ENCODE data around the gene SRF. TPM values are rescaled to one million over a fixed set of nuclear protein-coding genes. Genes with fewer than 3 reads are reported as not detected.
"Not testable (repeated sequence)": the region's sequence is repeated elsewhere in the genome, so short reads cannot be mapped to it uniquely, and the experiment has no call there.

Gene SRF
- total RNA-seq, 1 donor from 2014 or later, result 31.3 TPM

- Mint-ChIP-seq H3K4me3 (ENCODE audit: unreplicated experiment) (peak overlapping the region; percentile 7), H3K4me1 (ENCODE audit: unreplicated experiment) (peaks cover 5% of the 10 kb centered on the region), H3K36me3 (ENCODE audit: low read depth, unreplicated experiment) (peaks cover 22% of the 10 kb centered on the region), H3K27me3 (ENCODE audit: unreplicated experiment) (peaks cover 6% of the 10 kb centered on the region), H3K27ac (ENCODE audit: unreplicated experiment) (no peak overlapping the region), H3K9me3 (ENCODE audit: unreplicated experiment) (no peaks in the 10 kb centered on the region)
- DNase-seq (ENCODE audit: low spot score), result peak; percentile 28
- peak; percentile 26 for TF ChIP-seq CTCF (IDR thresholded peaks at IDR 0.05; ENCODE audit: unreplicated experiment)
These were observed 41.5 kb upstream of the SRF start for GRCh38 chr6:43129434-43130194.

GRCh38 chr6:43130429-43130828, 40.6 kb upstream of the SRF start:
- Mint-ChIP-seq H3K27me3 (ENCODE audit: unreplicated experiment) (peaks cover 7% of the 10 kb centered on the region), H3K36me3 (ENCODE audit: low read depth, unreplicated experiment) (peaks cover 29% of the 10 kb centered on the region), H3K4me1 (ENCODE audit: unreplicated experiment) (peaks cover 5% of the 10 kb centered on the region), H3K9me3 (ENCODE audit: unreplicated experiment) (no peaks in the 10 kb centered on the region), H3K4me3 (ENCODE audit: unreplicated experiment) (peak overlapping the region; percentile 31), H3K27ac (ENCODE audit: unreplicated experiment) (no peak overlapping the region)
- no peak for TF ChIP-seq CTCF (IDR thresholded peaks at IDR 0.05; ENCODE audit: unreplicated experiment)
- DNase-seq (ENCODE audit: low spot score), result no peak

- not testable (repeated sequence) for DNase-seq (ENCODE audit: low spot score); H3K27ac Mint-ChIP-seq (ENCODE audit: unreplicated experiment); H3K27me3 Mint-ChIP-seq (ENCODE audit: unreplicated experiment)
These were observed 39.7 kb upstream of the SRF start for GRCh38 chr6:43131379-43131778.

GRCh38 chr6:43138267-43138666, 32.8 kb upstream of the SRF start:
- H3K9me3 Mint-ChIP-seq (ENCODE audit: unreplicated experiment), result no peaks in the 10 kb centered on the region
- H3K27me3 Mint-ChIP-seq (ENCODE audit: unreplicated experiment), result peaks cover 7% of the 10 kb centered on the region
- DNase-seq (ENCODE audit: low spot score), result no peak
- H3K27ac Mint-ChIP-seq (ENCODE audit: unreplicated experiment), result no peak overlapping the region
- H3K4me1 Mint-ChIP-seq (ENCODE audit: unreplicated experiment), result peaks cover 2% of the 10 kb centered on the region
- no peak for TF ChIP-seq CTCF (IDR thresholded peaks at IDR 0.05; ENCODE audit: unreplicated experiment)
- H3K4me3 Mint-ChIP-seq (ENCODE audit: unreplicated experiment), result no peak overlapping the region
- H3K36me3 Mint-ChIP-seq (ENCODE audit: low read depth, unreplicated experiment), result peaks cover 20% of the 10 kb centered on the region

More at GRCh38 chr6:43131379-43131778, 39.7 kb upstream of the SRF start:
- H3K4me1 Mint-ChIP-seq (ENCODE audit: unreplicated experiment); H3K9me3 Mint-ChIP-seq (ENCODE audit: unreplicated experiment): not testable (repeated sequence)
- peak overlapping the region; percentile 6 for H3K4me3 Mint-ChIP-seq (ENCODE audit: unreplicated experiment)
- peaks cover 29% of the 10 kb centered on the region for H3K36me3 Mint-ChIP-seq (ENCODE audit: low read depth, unreplicated experiment)

- not testable (repeated sequence) for DNase-seq (ENCODE audit: low spot score); H3K27ac Mint-ChIP-seq (ENCODE audit: unreplicated experiment); H3K4me3 Mint-ChIP-seq (ENCODE audit: unreplicated experiment); H3K4me1 Mint-ChIP-seq (ENCODE audit: unreplicated experiment); H3K27me3 Mint-ChIP-seq (ENCODE audit: unreplicated experiment); H3K9me3 Mint-ChIP-seq (ENCODE audit: unreplicated experiment)
- H3K36me3 Mint-ChIP-seq (ENCODE audit: low read depth, unreplicated experiment), result peaks cover 19% of the 10 kb centered on the region
These were observed 31.1 kb upstream of the SRF start for GRCh38 chr6:43139973-43140372.

GRCh38 chr6:43141644-43142043, 29.4 kb upstream of the SRF start:
- no peak overlapping the region for H3K27ac Mint-ChIP-seq (ENCODE audit: unreplicated experiment)
- H3K27me3 Mint-ChIP-seq (ENCODE audit: unreplicated experiment), result peaks cover 5% of the 10 kb centered on the region
- no peak for TF ChIP-seq CTCF (IDR thresholded peaks at IDR 0.05; ENCODE audit: unreplicated experiment)
- peaks cover 25% of the 10 kb centered on the region for H3K36me3 Mint-ChIP-seq (ENCODE audit: low read depth, unreplicated experiment)
- H3K9me3 Mint-ChIP-seq (ENCODE audit: unreplicated experiment), result no peaks in the 10 kb centered on the region
- peak overlapping the region; percentile 2 for H3K4me3 Mint-ChIP-seq (ENCODE audit: unreplicated experiment)
- H3K4me1 Mint-ChIP-seq (ENCODE audit: unreplicated experiment), result peaks cover 8% of the 10 kb centered on the region
- no peak for DNase-seq (ENCODE audit: low spot score)

All from endothelial cell (in vitro differentiated cells).